HUES48 (cell line): ENCODE results near the gene DNAJA1.
A peak's percentile ranks its signal among the peaks of the same experiment; 100 is the strongest.

Experiments
- H3K27ac ChIP-seq: one replicate; pipeline ENCODE4 v1.7.0; 2013; ENCODE audit warnings: low read depth, low read length, inconsistent platforms
- H3K27me3 ChIP-seq: 2 replicates; pipeline ENCODE4 v1.6.1; 2013; ENCODE audit warnings: mild to moderate bottlenecking, low read length; ENCODE audit not compliant: control insufficient read depth, insufficient read depth
- H3K36me3 ChIP-seq: 2 replicates; pipeline ENCODE4 v1.6.1; 2013; ENCODE audit warnings: low read length; ENCODE audit not compliant: control insufficient read depth, insufficient read depth
- H3K4me1 ChIP-seq: 2 replicates; pipeline ENCODE4 v1.6.1; 2013; ENCODE audit warnings: mild to moderate bottlenecking, low read length; ENCODE audit not compliant: control insufficient read depth, insufficient read depth
- H3K4me3 ChIP-seq: 2 replicates; pipeline ENCODE4 v1.5.1; 2013; ENCODE audit warnings: mild to moderate bottlenecking, low read depth, low read length
- H3K9ac ChIP-seq: 2 replicates; pipeline ENCODE4 v1.6.1; 2013; ENCODE audit warnings: mild to moderate bottlenecking, low read depth, low read length, moderate library complexity
- H3K9me3 ChIP-seq: 2 replicates; pipeline ENCODE4 v1.6.1; 2013; ENCODE audit warnings: low read length; ENCODE audit not compliant: control insufficient read depth, insufficient read depth

Gene DNAJA1

GRCh38 chr9:33012328-33013069, 12.6 kb upstream of the DNAJA1 start:
- no peaks in the 10 kb centered on the region for H3K9me3 ChIP-seq
- no peak overlapping the region for H3K27ac ChIP-seq
- H3K27me3 ChIP-seq = no peaks in the 10 kb centered on the region
- H3K36me3 ChIP-seq = peaks cover 10% of the 10 kb centered on the region; the same call in 1 of the 2 replicates
- H3K9ac ChIP-seq = no peak overlapping the region
- H3K4me1 ChIP-seq = peaks cover 14% of the 10 kb centered on the region
- H3K4me3 ChIP-seq = no peak overlapping the region

GRCh38 chr9:33013962-33014664, 11.0 kb upstream of the DNAJA1 start:
- Histone ChIP-seq H3K4me3 (no peak overlapping the region), H3K9ac (0 out of 2 replicates have a peak overlapping the region, but pooled peaks have one; percentile 6), H3K4me1 (peaks cover 14% of the 10 kb centered on the region), H3K27ac (peak overlapping the region; percentile 76), H3K9me3 (no peaks in the 10 kb centered on the region), H3K27me3 (no peaks in the 10 kb centered on the region), H3K36me3 (peaks cover 15% of the 10 kb centered on the region; the same call in 1 of the 2 replicates)

- Histone ChIP-seq H3K9me3 (no peaks in the 10 kb centered on the region), H3K27ac (peak overlapping the region; percentile 22), H3K4me3 (no peak overlapping the region), H3K27me3 (no peaks in the 10 kb centered on the region), H3K36me3 (peaks cover 15% of the 10 kb centered on the region; the same call in 1 of the 2 replicates), H3K4me1 (peaks cover 14% of the 10 kb centered on the region), H3K9ac (no peak overlapping the region)
These were observed 10.4 kb upstream of the DNAJA1 start for GRCh38 chr9:33014665-33015014.

GRCh38 chr9:33017283-33018041, 7.6 kb upstream of the DNAJA1 start:
- Histone ChIP-seq H3K9ac (no peak overlapping the region), H3K4me1 (peaks cover 14% of the 10 kb centered on the region), H3K27me3 (no peaks in the 10 kb centered on the region), H3K36me3 (peaks cover 32% of the 10 kb centered on the region), H3K4me3 (no peak overlapping the region), H3K9me3 (no peaks in the 10 kb centered on the region), H3K27ac (no peak overlapping the region)

GRCh38 chr9:33019797-33020196, 5.3 kb upstream of the DNAJA1 start:
- Histone ChIP-seq H3K27me3 (no peaks in the 10 kb centered on the region), H3K27ac (no peak overlapping the region), H3K4me3 (no peak overlapping the region), H3K4me1 (peaks cover 9% of the 10 kb centered on the region), H3K9me3 (no peaks in the 10 kb centered on the region), H3K36me3 (peaks cover 32% of the 10 kb centered on the region), H3K9ac (no peak overlapping the region)

- Histone ChIP-seq H3K4me1 (peaks cover 8% of the 10 kb centered on the region; the same call in 1 of the 2 replicates), H3K27ac (no peak overlapping the region), H3K9ac (no peak overlapping the region), H3K27me3 (no peaks in the 10 kb centered on the region), H3K4me3 (no peak overlapping the region), H3K36me3 (peaks cover 34% of the 10 kb centered on the region), H3K9me3 (no peaks in the 10 kb centered on the region)
These were observed 2.8 kb upstream of the DNAJA1 start for GRCh38 chr9:33022303-33022702.

- Histone ChIP-seq H3K4me1 (peaks cover 8% of the 10 kb centered on the region; the same call in 1 of the 2 replicates), H3K9me3 (no peaks in the 10 kb centered on the region), H3K9ac (no peak overlapping the region), H3K36me3 (peaks cover 36% of the 10 kb centered on the region), H3K4me3 (no peak overlapping the region), H3K27ac (no peak overlapping the region), H3K27me3 (no peaks in the 10 kb centered on the region)
These were observed 2.3 kb upstream of the DNAJA1 start for GRCh38 chr9:33022755-33023154.

GRCh38 chr9:33023661-33024060, 1.4 kb upstream of the DNAJA1 start:
- peaks cover 45% of the 10 kb centered on the region for H3K36me3 ChIP-seq
- peak overlapping the region; percentile 99 for H3K4me3 ChIP-seq
- peaks cover 8% of the 10 kb centered on the region; the same call in 1 of the 2 replicates for H3K4me1 ChIP-seq
- H3K9ac ChIP-seq = no peak overlapping the region
- H3K27me3 ChIP-seq = no peaks in the 10 kb centered on the region
- H3K9me3 ChIP-seq = no peaks in the 10 kb centered on the region
- H3K27ac ChIP-seq = no peak overlapping the region

- Histone ChIP-seq H3K9ac (peak overlapping the region; percentile 97), H3K27ac (peak overlapping the region; percentile 98), H3K4me3 (peak overlapping the region; percentile 99), H3K9me3 (no peaks in the 10 kb centered on the region), H3K36me3 (peaks cover 47% of the 10 kb centered on the region), H3K4me1 (peaks cover 8% of the 10 kb centered on the region; the same call in 1 of the 2 replicates), H3K27me3 (no peaks in the 10 kb centered on the region)
These were observed 727 bp upstream of the DNAJA1 start for GRCh38 chr9:33024126-33024965.

- Histone ChIP-seq H3K4me3 (peak overlapping the region; percentile 99), H3K9me3 (no peaks in the 10 kb centered on the region), H3K9ac (peak overlapping the region; percentile 97), H3K27me3 (no peaks in the 10 kb centered on the region), H3K36me3 (peaks cover 54% of the 10 kb centered on the region), H3K27ac (peak overlapping the region; percentile 98), H3K4me1 (peaks cover 8% of the 10 kb centered on the region; the same call in 1 of the 2 replicates)
These were observed 684 bp downstream of the DNAJA1 start for GRCh38 chr9:33025572-33026342.
